ENCODE measurements around the gene MYOM3.

Gene MYOM3

GRCh38 chr1:24111996-24112779, at the start of gene MYOM3:
Gene MYOM3, minus strand, starts transcription at chr1:24112135. Its CDS starts 3,499 bp downstream, at chr1:24108636.
- no peak for DNase-seq

DNA sequence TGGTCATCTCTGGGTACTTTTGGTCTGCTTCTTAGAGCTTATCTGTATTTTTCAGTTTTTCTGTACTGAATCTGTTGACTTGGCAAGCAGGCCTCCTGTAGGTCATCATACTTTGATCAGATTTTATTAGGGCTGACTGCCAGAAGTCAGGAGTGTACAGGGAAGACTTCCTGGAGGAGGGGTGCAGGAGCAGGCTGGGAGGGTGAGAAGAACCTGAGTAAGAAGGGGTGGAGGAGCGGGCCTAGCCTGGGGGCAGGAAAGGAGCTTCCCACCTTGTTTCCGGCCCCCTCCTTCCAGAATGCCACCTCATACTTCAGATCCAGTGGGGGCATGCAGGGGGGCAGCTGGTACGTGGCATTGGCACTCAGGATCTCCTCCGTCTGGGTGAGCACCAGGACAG, 49.3 kb upstream of the MYOM3 start:
- DNase-seq: no peak

GRCh38 chr1:24159366-24159765, 47.4 kb upstream of the MYOM3 start:
- no peak for DNase-seq

DNA sequence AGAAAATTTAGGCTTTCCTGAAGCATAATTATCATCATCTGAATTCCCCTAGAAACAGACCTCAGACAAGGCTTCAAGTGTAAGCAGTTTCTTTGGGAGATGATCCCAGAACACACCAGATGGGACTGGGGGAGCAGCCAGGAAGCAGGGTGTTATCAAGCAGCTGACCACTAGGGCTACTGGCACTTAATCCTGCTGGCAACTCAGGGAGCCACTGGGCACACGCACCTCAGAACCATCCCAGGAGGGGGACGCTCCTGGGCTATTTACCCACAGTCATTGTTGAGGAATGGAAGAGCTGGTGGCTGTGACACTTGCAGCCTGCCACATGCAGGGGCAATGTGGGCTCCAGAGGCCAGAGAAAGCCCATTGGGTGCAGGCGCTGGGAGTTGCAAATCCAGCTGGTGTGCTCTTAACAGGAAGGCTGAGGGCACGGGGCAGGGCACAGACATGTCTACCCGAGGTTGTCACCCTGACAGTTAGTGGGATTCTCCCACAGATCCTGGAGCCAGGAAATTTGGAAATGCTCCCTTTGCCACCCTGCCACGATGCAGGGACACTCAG, 46.1 kb upstream of the MYOM3 start:
- DNase-seq: no peak

DNA sequence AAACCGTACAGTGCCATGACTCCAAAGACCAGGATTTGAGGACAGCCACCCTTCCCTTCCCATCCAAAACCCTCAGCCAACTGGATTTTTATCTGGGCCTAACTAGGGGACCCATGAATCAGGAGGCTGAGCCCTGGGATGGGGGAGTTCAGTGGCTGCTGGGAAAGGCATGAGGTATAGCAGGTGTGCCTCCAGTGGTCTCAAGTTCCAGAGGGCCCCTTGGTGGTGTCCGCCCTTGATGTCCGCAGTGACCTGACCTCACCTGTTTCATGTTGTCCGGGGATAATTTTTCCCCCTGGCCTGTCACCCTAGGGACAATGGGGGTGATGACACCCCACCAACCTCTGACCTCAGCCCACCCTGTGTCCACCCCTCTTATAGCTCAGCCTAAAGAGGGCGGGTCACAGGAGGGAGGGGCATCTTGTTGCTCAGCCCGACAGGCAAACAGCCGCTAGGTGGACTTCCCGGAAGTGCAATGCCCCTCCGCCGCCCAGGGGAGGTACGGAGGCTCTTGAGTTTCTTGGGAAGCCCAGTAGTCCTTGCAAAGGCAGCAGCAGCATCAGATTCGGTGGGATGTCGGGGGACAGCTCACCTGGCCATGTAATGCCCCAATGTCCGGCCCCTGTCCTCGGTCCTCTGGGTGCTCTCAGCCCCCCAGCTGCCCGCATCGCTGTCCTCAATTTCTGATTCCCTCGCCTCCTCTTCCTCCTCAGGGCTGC, 44.8 kb upstream of the MYOM3 start:
- no peak for DNase-seq

- no peak for DNase-seq
These were observed 43.3 kb upstream of the MYOM3 start for GRCh38 chr1:24155011-24155782.

- no peak for DNase-seq
These were observed 42.3 kb upstream of the MYOM3 start for GRCh38 chr1:24154215-24154614.

GRCh38 chr1:24152631-24153494, 40.9 kb upstream of the MYOM3 start:
- no peak for DNase-seq

DNA sequence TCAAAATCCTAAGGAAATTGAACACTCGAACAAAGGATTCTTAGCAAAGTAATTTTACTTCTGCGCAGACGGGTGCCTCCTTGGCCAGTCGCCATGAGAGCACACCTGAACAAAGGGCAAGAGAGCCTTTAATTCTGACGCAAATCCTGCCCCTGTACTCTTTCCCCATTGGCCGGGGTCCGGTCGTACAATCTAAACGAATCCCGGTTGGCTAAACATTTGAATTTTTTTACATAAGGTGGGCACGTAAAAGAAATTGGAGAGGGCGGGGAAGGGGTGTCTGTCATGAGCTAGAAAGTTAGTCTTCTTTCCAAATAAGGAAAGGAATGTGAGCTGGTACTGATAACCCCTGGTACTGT, 39.2 kb upstream of the MYOM3 start:
- no peak for DNase-seq

GRCh38 chr1:24150234-24151174, 38.6 kb upstream of the MYOM3 start:
- DNase-seq: no peak

DNA sequence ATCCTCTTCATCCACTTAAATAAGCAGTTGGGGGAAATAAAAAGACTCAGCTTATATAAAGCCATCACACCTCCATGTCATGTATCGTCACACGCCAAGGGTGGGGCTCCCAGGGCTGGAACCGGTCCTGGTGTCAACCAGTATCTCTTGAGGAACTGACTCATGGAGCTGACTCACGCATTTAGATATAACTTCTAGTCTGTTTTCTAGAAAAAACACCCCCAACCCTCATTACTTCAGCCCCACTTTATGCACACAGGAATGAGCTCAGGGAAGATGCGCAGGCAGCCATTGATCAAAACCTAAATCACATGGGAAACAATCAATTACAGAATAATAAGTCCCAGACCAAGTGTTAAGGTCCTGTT, 37.9 kb upstream of the MYOM3 start:
- no peak for DNase-seq

- DNase-seq: no peak
These were observed 35.9 kb upstream of the MYOM3 start for GRCh38 chr1:24147816-24148215.

- DNase-seq: no peak
These were observed 35.3 kb upstream of the MYOM3 start for GRCh38 chr1:24147194-24147593.

DNA sequence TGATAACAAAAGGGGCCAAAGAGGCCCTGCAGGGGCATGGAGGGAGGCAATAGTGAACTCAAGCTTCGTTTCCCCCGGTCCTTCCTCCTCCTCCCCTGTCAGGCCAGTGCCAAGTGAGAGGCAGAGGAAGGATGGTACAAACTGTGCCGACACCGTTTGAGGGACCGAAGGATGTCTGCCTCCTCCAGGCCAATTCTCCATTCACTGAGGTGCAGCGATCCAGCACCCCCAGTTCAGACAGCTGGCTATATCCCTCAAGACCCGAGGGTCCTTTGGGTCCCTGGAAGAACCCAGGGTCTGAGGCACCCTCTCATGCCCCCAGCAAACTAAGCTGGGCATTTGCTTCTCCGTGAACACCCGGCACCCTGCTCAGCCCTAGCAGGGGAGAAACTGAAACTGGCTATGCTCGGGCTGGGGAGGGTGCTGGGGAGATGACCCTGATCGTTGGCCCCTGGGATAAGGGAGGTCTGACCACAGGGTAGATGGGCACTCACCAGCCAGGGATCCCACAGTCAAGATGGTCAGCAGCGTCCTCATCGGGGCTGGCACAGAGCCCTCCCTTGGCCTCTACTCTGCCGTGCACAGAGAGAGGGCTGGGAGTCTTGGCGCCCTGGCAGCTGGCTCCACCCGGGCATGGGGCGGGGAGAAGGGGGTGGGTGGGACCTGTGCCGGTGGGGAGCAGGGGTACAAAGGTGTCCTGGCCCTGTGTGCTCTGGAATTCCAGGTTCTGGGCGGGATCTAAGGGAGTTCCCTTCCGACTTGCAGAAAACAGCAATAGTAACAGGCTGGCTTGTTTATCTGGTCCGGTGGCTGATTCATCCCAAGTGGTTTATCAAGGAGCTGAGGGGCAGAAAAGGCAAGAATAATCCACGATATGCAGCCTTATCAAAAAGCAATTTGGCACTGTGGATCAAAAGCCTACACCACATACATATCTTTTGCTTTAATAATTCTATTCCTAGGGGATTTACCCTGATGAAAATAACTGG, 30.9 kb upstream of the MYOM3 start, which contains the start of gene IL22RA1:
Gene IL22RA1, minus strand, starts transcription at position 595 of the 989 bp plus-strand sequence. Its CDS starts 58 bp downstream, at position 537.
- DNase-seq: no peak

DNA sequence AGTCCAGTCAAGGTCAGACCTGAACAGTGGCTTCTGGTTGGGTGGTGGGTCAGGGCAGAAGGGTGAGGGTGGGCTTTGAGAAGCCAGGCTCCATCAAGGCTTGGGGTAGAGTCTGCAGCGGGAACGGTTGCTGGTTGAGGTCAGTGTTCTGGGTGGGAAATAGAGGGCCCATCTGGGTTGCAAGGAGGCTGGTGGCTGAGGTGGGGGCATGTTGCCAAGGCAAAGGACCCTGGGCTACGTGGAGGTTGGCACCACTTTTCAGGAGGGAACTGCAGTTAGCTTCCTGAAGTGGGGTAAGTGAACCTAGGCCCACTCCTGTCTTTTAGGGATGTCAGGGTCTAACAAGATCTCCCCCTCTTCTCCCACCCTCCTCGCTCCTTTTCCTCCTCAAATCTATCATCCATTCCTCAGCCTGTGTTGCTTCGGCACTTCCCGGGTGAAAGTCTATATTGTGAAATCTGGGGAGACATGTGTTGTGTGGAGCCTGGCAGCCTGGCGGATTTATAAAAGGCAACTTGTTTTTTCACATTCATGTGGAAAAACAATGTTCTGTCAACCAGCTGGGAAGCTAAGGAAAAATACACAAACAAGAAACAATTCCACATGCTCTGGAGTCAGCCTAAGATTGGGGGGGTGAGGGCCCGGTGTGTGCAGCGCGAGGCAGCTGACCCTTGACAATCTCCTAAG, 29.5 kb upstream of the MYOM3 start:
- no peak for DNase-seq

DNA sequence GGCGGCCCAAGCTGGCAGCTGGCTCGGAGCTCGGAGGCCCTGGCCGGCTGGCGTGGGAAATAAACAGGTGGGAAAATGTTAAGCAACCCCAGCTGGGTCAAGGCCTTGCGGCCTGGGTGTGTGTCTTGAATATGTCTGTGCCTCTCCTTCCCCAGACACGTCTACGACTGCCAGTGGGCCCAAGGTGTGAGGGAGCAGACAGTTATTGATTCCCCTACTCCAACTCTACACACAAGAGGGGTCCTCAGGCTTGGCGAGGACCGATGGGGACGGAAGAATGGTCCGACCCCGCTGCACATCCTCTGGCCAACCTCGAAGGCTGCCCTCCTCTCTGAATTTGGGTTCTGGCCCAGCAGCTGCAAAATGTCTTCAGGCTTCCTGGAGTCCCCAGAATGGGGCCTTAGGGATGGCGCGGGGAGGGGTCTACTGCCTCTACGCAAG, 28.8 kb upstream of the MYOM3 start:
- DNase-seq: no peak

DNA sequence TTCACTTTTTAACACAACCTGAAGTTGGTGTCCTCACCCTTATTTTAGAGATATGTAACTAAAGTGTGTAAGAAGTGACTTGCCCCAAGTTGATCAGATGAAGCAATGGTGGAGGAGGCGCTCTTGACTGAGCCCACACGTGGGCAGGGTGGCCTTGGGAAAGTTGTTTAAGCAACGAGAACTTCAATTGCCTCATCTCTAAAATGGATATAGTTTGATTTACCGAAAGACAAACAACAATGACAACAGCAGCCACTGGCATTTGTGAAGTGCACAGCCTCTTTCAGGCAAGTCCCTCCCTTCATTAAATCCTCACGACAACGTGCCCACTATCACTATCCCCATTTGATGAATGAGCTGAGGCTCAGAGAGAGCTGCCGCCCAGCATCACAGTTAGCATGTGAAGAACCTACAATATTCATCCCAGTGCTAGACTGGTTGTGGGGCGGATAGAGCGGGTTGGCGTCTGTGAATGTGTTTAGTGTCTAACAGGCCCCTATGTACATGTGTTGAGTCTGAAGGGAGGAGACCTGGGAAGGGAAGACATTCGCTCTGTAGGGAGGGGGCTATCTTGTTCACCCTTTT, 28.0 kb upstream of the MYOM3 start:
- no peak for DNase-seq

DNA sequence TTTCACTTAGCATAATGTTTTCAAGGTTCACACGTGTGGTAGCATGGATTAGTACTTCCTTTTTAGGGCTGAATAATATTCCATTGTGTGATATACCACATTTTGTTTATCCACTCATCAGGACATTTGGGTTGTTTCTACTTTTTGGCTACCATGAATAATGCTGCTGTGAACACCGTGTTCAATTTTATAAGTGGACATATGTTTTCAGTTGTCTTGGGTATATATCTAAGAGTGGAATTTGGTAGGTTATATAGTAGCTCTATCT, 27.2 kb upstream of the MYOM3 start:
- no peak for DNase-seq
